ENCODE measurements around the gene CMC1. TPM values are rescaled to one million over a fixed set of nuclear protein-coding genes. Genes with fewer than 3 reads are reported as not detected.
A peak's percentile ranks its signal among the peaks of the same experiment; 100 is the strongest.

CMC1 gene
- total RNA-seq, 2 donors from 2014 or later: 3.3 to 5.6 TPM

GRCh38 chr3:28326458-28326926 lies 85.1 kb downstream of the CMC1 start:
- TF ChIP-seq, protein P1, sequence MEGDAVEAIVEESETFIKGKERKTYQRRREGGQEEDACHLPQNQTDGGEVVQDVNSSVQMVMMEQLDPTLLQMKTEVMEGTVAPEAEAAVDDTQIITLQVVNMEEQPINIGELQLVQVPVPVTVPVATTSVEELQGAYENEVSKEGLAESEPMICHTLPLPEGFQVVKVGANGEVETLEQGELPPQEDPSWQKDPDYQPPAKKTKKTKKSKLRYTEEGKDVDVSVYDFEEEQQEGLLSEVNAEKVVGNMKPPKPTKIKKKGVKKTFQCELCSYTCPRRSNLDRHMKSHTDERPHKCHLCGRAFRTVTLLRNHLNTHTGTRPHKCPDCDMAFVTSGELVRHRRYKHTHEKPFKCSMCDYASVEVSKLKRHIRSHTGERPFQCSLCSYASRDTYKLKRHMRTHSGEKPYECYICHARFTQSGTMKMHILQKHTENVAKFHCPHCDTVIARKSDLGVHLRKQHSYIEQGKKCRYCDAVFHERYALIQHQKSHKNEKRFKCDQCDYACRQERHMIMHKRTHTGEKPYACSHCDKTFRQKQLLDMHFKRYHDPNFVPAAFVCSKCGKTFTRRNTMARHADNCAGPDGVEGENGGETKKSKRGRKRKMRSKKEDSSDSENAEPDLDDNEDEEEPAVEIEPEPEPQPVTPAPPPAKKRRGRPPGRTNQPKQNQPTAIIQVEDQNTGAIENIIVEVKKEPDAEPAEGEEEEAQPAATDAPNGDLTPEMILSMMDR (IDR thresholded peaks at IDR 0.05): no peak
- no peak overlapping the region for H3K4me3 ChIP-seq
- no peak for ATAC-seq (ENCODE audit: insufficient number of reproducible peaks, low FRiP score, low read depth)
- no peaks in the 10 kb centered on the region for H3K36me3 ChIP-seq
- H3K27me3 ChIP-seq (replicated peaks; ENCODE audit: insufficient read depth): no peaks in the 10 kb centered on the region
- DNase-seq (ENCODE audit: low spot score): no peak
- H3K4me1 ChIP-seq (ENCODE audit: control insufficient read depth in 1 of 2, low read depth in 2 of 2): peaks cover 0 to 6% of the 10 kb centered on the region in 2 donors
- no peak overlapping the region for H3K27ac ChIP-seq
- H3K9me3 ChIP-seq: no peaks in the 10 kb centered on the region

GRCh38 chr3:28328188-28329151 lies 87.1 kb downstream of the CMC1 start:
- TF ChIP-seq, protein P1 (IDR thresholded peaks at IDR 0.05): peak; percentile 75
- ATAC-seq (ENCODE audit: insufficient number of reproducible peaks, low FRiP score, low read depth) (no peak), DNase-seq (ENCODE audit: low spot score) (no peak)
- Histone ChIP-seq H3K36me3 (no peaks in the 10 kb centered on the region), H3K27ac (no peak overlapping the region), H3K4me3 (no peak overlapping the region), H3K9me3 (no peaks in the 10 kb centered on the region), H3K27me3 (replicated peaks; ENCODE audit: insufficient read depth) (no peaks in the 10 kb centered on the region), H3K4me1 (ENCODE audit: control insufficient read depth in 1 of 2, low read depth in 2 of 2) (peaks cover 0 to 6% of the 10 kb centered on the region in 2 donors)

- TF ChIP-seq, protein P1 (IDR thresholded peaks at IDR 0.05): no peak
- H3K4me1 ChIP-seq (ENCODE audit: control insufficient read depth in 1 of 2, low read depth in 2 of 2): no peaks in the 10 kb centered on the region
- H3K36me3 ChIP-seq: peaks cover 10% of the 10 kb centered on the region
Observed at GRCh38 chr3:28334552-28334951, 93.1 kb downstream of the CMC1 start.

GRCh38 chr3:28335246-28335645 lies 93.8 kb downstream of the CMC1 start:
- Histone ChIP-seq H3K36me3 (peaks cover 10% of the 10 kb centered on the region), H3K4me3 (no peak overlapping the region), H3K4me1 (ENCODE audit: control insufficient read depth in 1 of 2, low read depth in 2 of 2) (no peaks in the 10 kb centered on the region), H3K27me3 (replicated peaks; ENCODE audit: insufficient read depth) (no peaks in the 10 kb centered on the region), H3K9me3 (no peaks in the 10 kb centered on the region), H3K27ac (no peak overlapping the region)
- DNase-seq (ENCODE audit: low spot score): no peak
- ATAC-seq (ENCODE audit: insufficient number of reproducible peaks, low FRiP score, low read depth): no peak
- TF ChIP-seq, protein P1 (IDR thresholded peaks at IDR 0.05): no peak

More at GRCh38 chr3:28334552-28334951, 93.1 kb downstream of the CMC1 start:
- DNase-seq (ENCODE audit: low spot score) (no peak), ATAC-seq (ENCODE audit: insufficient number of reproducible peaks, low FRiP score, low read depth) (no peak)
- Histone ChIP-seq H3K4me3 (no peak overlapping the region), H3K9me3 (no peaks in the 10 kb centered on the region), H3K27me3 (replicated peaks; ENCODE audit: insufficient read depth) (no peaks in the 10 kb centered on the region), H3K27ac (no peak overlapping the region)

- no peaks in the 10 kb centered on the region for H3K27me3 ChIP-seq (replicated peaks; ENCODE audit: insufficient read depth)
- H3K36me3 ChIP-seq: peaks cover 10% of the 10 kb centered on the region
- ATAC-seq (ENCODE audit: insufficient number of reproducible peaks, low FRiP score, low read depth) (no peak), DNase-seq (ENCODE audit: low spot score) (no peak)
- H3K27ac ChIP-seq: no peak overlapping the region
- H3K9me3 ChIP-seq: no peaks in the 10 kb centered on the region
- H3K4me3 ChIP-seq: no peak overlapping the region
- peaks cover 6 to 8% of the 10 kb centered on the region in 2 donors for H3K4me1 ChIP-seq (ENCODE audit: control insufficient read depth in 1 of 2, low read depth in 2 of 2)
- TF ChIP-seq, protein P1 (IDR thresholded peaks at IDR 0.05): no peak
Observed at GRCh38 chr3:28337230-28337629, 95.8 kb downstream of the CMC1 start.

All from thoracic aorta (tissue), 2 donors.